Thoracic aorta (tissue), 2 donors: ENCODE results near the gene GDPD5. TPM values are rescaled to one million over a fixed set of nuclear protein-coding genes. Genes with fewer than 3 reads are reported as not detected.
A peak's percentile ranks its signal among the peaks of the same experiment; 100 is the strongest.

ENCODE experiments used
- ATAC-seq: fragments of 150-250 bp; one replicate; pipeline ENCODE4 v1.8.0; 2017; ENCODE audit warnings: low read depth; ENCODE audit not compliant: insufficient number of reproducible peaks, low FRiP score
- DNase-seq: peaks from one replicate; pipeline ENCODE4 v3.0.0-alpha.2; 2020; ENCODE audit warnings: low spot score
- H3K27ac ChIP-seq, 2 donors: fragments of 200-600 bp; sonication (generic); 1 replicate in 1 of 2; 2 replicates in 1 of 2; pipeline ENCODE4 v1.5.1; 2016; ENCODE audit warnings: mild to moderate bottlenecking in 2 of 2, moderate library complexity in 2 of 2
- H3K27me3 ChIP-seq: fragments of 200-600 bp; sonication (generic); replicated peaks from 2 replicates; pipeline ENCODE4 v1.6.0; 2016; ENCODE audit warnings: mild to moderate bottlenecking; ENCODE audit not compliant: insufficient read depth
- H3K36me3 ChIP-seq: fragments of 200-600 bp; sonication (generic); one replicate; pipeline ENCODE4 v1.5.1; 2016
- H3K4me1 ChIP-seq, 2 donors: fragments of 200-600 bp; sonication (generic); 1 replicate in 1 of 2; 2 replicates in 1 of 2; pipeline versions ENCODE4 v1.5.1 to v1.6.0; 2016; ENCODE audit warnings: low read depth in 2 of 2, mild to moderate bottlenecking in 1 of 2; ENCODE audit not compliant: control insufficient read depth in 1 of 2
- H3K4me3 ChIP-seq: fragments of 200-600 bp; sonication (generic); 2 replicates; pipeline ENCODE4 v1.5.1; 2016; ENCODE audit warnings: mild to moderate bottlenecking
- H3K9me3 ChIP-seq: fragments of 200-600 bp; sonication (generic); 2 replicates; pipeline ENCODE4 v1.5.1; 2016
- CTCF ChIP-seq: fragments of 200-600 bp; sonication (generic); IDR thresholded peaks from one replicate; pipeline ENCODE4 v1.5.1; 2019; ENCODE audit warnings: antibody characterized with exemption
- total RNA-seq, 2 donors: library from RNA; depleted of rRNA; stranded (reverse); fragments of >200 nt; gene quantifications; one replicate each; pipeline versions ENCODE4 v1.1.0 to v1.2.3, GENCODE V29; 2016

The GDPD5 gene
- total RNA-seq, 2 donors from 2014 or later, result 30.8 to 34.9 TPM

- no peak for ATAC-seq
- Histone ChIP-seq H3K36me3 (no peaks in the 10 kb centered on the region), H3K4me3 (no peak overlapping the region), H3K27ac (no peak overlapping the region), H3K9me3 (no peaks in the 10 kb centered on the region), H3K4me1 (no peaks in the 10 kb centered on the region), H3K27me3 (no peaks in the 10 kb centered on the region)
- TF ChIP-seq CTCF, result peak; percentile 84
- DNase-seq, result peak; percentile 47
These were observed 137.1 kb downstream of the GDPD5 start for GRCh38 chr11:75388386-75389275.

- Histone ChIP-seq H3K4me3 (no peak overlapping the region), H3K9me3 (no peaks in the 10 kb centered on the region), H3K27ac (no peak overlapping the region), H3K27me3 (no peaks in the 10 kb centered on the region), H3K36me3 (no peaks in the 10 kb centered on the region), H3K4me1 (no peaks in the 10 kb centered on the region)
- TF ChIP-seq CTCF, result no peak
- ATAC-seq, result no peak
- DNase-seq, result no peak
These were observed 137.9 kb downstream of the GDPD5 start for GRCh38 chr11:75387736-75388294.

- no peaks in the 10 kb centered on the region for H3K36me3 ChIP-seq
- no peak for ATAC-seq
These were observed 138.7 kb downstream of the GDPD5 start for GRCh38 chr11:75386942-75387630.

More at GRCh38 chr11:75386942-75387630, 138.7 kb downstream of the GDPD5 start:
- no peaks in the 10 kb centered on the region for H3K4me1 ChIP-seq
- TF ChIP-seq CTCF, result no peak
- H3K4me3 ChIP-seq, result no peak overlapping the region
- DNase-seq, result no peak
- no peaks in the 10 kb centered on the region for H3K27me3 ChIP-seq
- no peaks in the 10 kb centered on the region for H3K9me3 ChIP-seq
- H3K27ac ChIP-seq, result no peak overlapping the region

Other genes with a start within 250 kb of the GDPD5 start
- 10 to 100 TPM; 27.1 to 30.6 TPM for gene ARRB1, start 174.3 kb downstream of the GDPD5 start, total RNA-seq
- 100 to 1,000 TPM; 560 to 708 TPM for gene RPS3, start 126.4 kb downstream of the GDPD5 start, total RNA-seq
- 1 to 10 TPM; 6.8 to 7.9 TPM for gene KLHL35, start 92.7 kb downstream of the GDPD5 start, total RNA-seq
- gene SERPINH1, start 36.3 kb upstream of the GDPD5 start, total RNA-seq, result 100 to 1,000 TPM; 367 to 480 TPM
- gene MAP6, start 143.1 kb upstream of the GDPD5 start, total RNA-seq, result 10 to 100 TPM; 15.6 to 16.4 TPM
- gene MOGAT2, start 191.9 kb upstream of the GDPD5 start, total RNA-seq, result not detected
- gene DGAT2, start 242.8 kb upstream of the GDPD5 start, total RNA-seq, result 1 to 10 TPM; 2.3 to 3.4 TPM